Left ventricle myocardium superior (tissue), 1 donor: Measurements from ENCODE around the gene ATP5PO. TPM values are rescaled to one million over a fixed set of nuclear protein-coding genes. Genes with fewer than 3 reads are reported as not detected.

Source experiments
- ATAC-seq: fragments of 200-7000 bp; cut with Tn5 transposase; one replicate; pipeline ENCODE4 v1.9.1; 2020; ENCODE audit warnings: mild to moderate bottlenecking, moderate library complexity
- DNase-seq: peaks from one replicate; pipeline ENCODE4 v3.0.0-alpha.2; 2020
- intact Hi-C: fragments of 100-400 bp; cut with micrococcal nuclease; formaldehyde crosslinking; loops from one replicate; pipeline ENCODE4 v1.11.0; 2022
- total RNA-seq: library from RNA; stranded (reverse); fragmentation: NEBNext Ultra II Directional; extraction: Animal tissue kit (Norgen Biotek cat#: 25700); gene quantifications from one replicate; pipeline ENCODE4 v1.2.1, GENCODE V29; 2021
- donor health status: DM: no; HTN: yes; CAD: no; lungs with severe emphysema.

The ATP5PO gene
- total RNA-seq, 1 donor from 2014 or later: 850 TPM

- no peak for DNase-seq
- no peak for ATAC-seq
- intact Hi-C loops: no loop called here
These were observed 56.8 kb downstream of the ATP5PO start for GRCh38 chr21:33858667-33859372.

- ATAC-seq (no peak), DNase-seq (no peak)
- intact Hi-C loops: no loop called here
These were observed 57.5 kb downstream of the ATP5PO start for GRCh38 chr21:33857846-33858666.

GRCh38 chr21:33856893-33857527, 58.6 kb downstream of the ATP5PO start:
- ATAC-seq: no peak
- DNase-seq: no peak
- intact Hi-C loops: no loop called here

GRCh38 chr21:33855190-33855589, 60.4 kb downstream of the ATP5PO start:
- DNase-seq (no peak), ATAC-seq (no peak)
- intact Hi-C loops: no loop called here

GRCh38 chr21:33854604-33855003, 61.0 kb downstream of the ATP5PO start:
- DNase-seq: no peak
- intact Hi-C loops: no loop called here
- no peak for ATAC-seq

Other genes with a start within 250 kb of the ATP5PO start
- 63.0 TPM for gene MRPS6, start 157.8 kb upstream of the ATP5PO start, total RNA-seq
- gene SLC5A3, start 157.8 kb upstream of the ATP5PO start, total RNA-seq: 4.3 TPM